NCI-H524 (cell line): ENCODE measurements around the gene NACC2.
"Not testable (repeated sequence)": the region's sequence is repeated elsewhere in the genome, so short reads cannot be mapped to it uniquely, and the experiment has no call there.

ENCODE experiments used
- DNase-seq, 2 experiments: peaks; one replicate each; lab custom pipeline; 2025; lab: John Stamatoyannopoulos, UW

The NACC2 gene

GRCh38 chr9:135978642-135979546, 116.2 kb downstream of the NACC2 start:
- no peak for DNase-seq

GRCh38 chr9:135976944-135977343, 118.1 kb downstream of the NACC2 start:
- peak in 1 of 2 experiments; percentile 49 for DNase-seq

- DNase-seq, result no peak
These were observed 118.6 kb downstream of the NACC2 start for GRCh38 chr9:135976531-135976930.

- no peak for DNase-seq
These were observed 119.3 kb downstream of the NACC2 start for GRCh38 chr9:135975834-135976233.

GRCh38 chr9:135974220-135974573, 120.9 kb downstream of the NACC2 start:
- DNase-seq, result no peak

GRCh38 chr9:135973277-135974219, 121.5 kb downstream of the NACC2 start:
- DNase-seq, result no peak

- no peak for DNase-seq
These were observed 123.2 kb downstream of the NACC2 start for GRCh38 chr9:135971892-135972291.

- no peak for DNase-seq
These were observed 123.8 kb downstream of the NACC2 start for GRCh38 chr9:135971111-135971766.

- DNase-seq, result no peak
These were observed 124.8 kb downstream of the NACC2 start for GRCh38 chr9:135970128-135970815.

GRCh38 chr9:135969064-135969683, 125.9 kb downstream of the NACC2 start:
- DNase-seq, result no peak

GRCh38 chr9:135968601-135969000, 126.5 kb downstream of the NACC2 start:
- DNase-seq, result no peak

- no peak for DNase-seq
These were observed 127.0 kb downstream of the NACC2 start for GRCh38 chr9:135968083-135968476.

- not testable (repeated sequence) for DNase-seq
These were observed 128.2 kb downstream of the NACC2 start for GRCh38 chr9:135966916-135967260.

GRCh38 chr9:135965124-135965756, 129.8 kb downstream of the NACC2 start:
- no peak for DNase-seq

GRCh38 chr9:135963938-135964337, 131.2 kb downstream of the NACC2 start:
- no peak for DNase-seq

GRCh38 chr9:135963338-135963737, 131.8 kb downstream of the NACC2 start:
- no peak for DNase-seq

GRCh38 chr9:135962696-135963307, 132.3 kb downstream of the NACC2 start:
- no peak for DNase-seq

GRCh38 chr9:135961811-135962695, 133.0 kb downstream of the NACC2 start:
- DNase-seq, result peak in 1 of 2 experiments; percentile 40

- DNase-seq, result peak; percentile 94 to 98
These were observed 133.8 kb downstream of the NACC2 start, which contains the start of gene UBAC1 for GRCh38 chr9:135961277-135961715. TSS of gene UBAC1 (minus strand) at chr9:135961373. CDS start at chr9:135961162, 211 bp downstream.
